ENCODE results near the gene LIF. TPM values are rescaled to one million over a fixed set of nuclear protein-coding genes. Genes with fewer than 3 reads are reported as not detected.
A peak's percentile ranks its signal among the peaks of the same experiment; 100 is the strongest.

LIF gene
- total RNA-seq, 2 donors from 2014 or later = 0.31 to 0.77 TPM

DNA sequence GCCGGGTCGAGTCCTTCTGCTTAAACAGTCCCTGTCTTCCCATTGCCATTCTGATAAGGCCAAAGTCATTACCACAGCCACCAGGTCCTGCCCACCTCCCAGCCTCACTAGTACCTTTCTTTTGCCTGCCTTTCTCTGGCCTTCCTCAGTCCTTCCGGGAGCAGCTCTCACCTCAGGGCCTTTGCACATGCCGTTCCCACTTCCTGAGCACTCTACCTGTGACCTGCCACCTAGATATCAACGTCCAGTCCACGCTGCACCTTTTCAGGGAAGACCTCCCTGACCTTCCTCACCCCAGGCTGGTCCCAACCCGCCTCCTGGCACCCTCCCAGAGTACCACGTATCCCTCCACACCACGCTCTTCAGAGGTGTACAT is 27.9 kb upstream of the LIF start:
- H3K27me3 Mint-ChIP-seq (ENCODE audit: insufficient read depth) = no peaks in the 10 kb centered on the region
- no peaks in the 10 kb centered on the region for H3K36me3 Mint-ChIP-seq (ENCODE audit: low read depth)
- H3K27me3 ChIP-seq (ENCODE audit: control insufficient read depth, insufficient read depth, low read length, poor library complexity, severe bottlenecking) = no peaks in the 10 kb centered on the region
- H3K9ac ChIP-seq (ENCODE audit: extremely low read depth, low read length, poor library complexity, severe bottlenecking) = no peak overlapping the region
- H3K4me3 Mint-ChIP-seq = no peak overlapping the region
- no peaks in the 10 kb centered on the region for H3K9me3 Mint-ChIP-seq
- H3K27ac ChIP-seq (ENCODE audit: low read depth, low read length) = no peak overlapping the region
- no peaks in the 10 kb centered on the region for H3K36me3 ChIP-seq (ENCODE audit: control insufficient read depth, insufficient read depth, low read length)
- H3K4me1 Mint-ChIP-seq = peaks cover 4% of the 10 kb centered on the region
- H3K27ac Mint-ChIP-seq = peak overlapping the region; percentile 13
- 92 to 93% methylated on average over 7 to 9 of the region's 9 CpGs for WGBS, 2 experiments (ENCODE audit: insufficient coverage in 1 of 2, insufficient read length in 1 of 2)
- no peak overlapping the region for H3K4me3 ChIP-seq (ENCODE audit: low read length)
- no peaks in the 10 kb centered on the region for H3K9me3 ChIP-seq (ENCODE audit: control insufficient read depth, low read length)
- TF ChIP-seq, protein P1, sequence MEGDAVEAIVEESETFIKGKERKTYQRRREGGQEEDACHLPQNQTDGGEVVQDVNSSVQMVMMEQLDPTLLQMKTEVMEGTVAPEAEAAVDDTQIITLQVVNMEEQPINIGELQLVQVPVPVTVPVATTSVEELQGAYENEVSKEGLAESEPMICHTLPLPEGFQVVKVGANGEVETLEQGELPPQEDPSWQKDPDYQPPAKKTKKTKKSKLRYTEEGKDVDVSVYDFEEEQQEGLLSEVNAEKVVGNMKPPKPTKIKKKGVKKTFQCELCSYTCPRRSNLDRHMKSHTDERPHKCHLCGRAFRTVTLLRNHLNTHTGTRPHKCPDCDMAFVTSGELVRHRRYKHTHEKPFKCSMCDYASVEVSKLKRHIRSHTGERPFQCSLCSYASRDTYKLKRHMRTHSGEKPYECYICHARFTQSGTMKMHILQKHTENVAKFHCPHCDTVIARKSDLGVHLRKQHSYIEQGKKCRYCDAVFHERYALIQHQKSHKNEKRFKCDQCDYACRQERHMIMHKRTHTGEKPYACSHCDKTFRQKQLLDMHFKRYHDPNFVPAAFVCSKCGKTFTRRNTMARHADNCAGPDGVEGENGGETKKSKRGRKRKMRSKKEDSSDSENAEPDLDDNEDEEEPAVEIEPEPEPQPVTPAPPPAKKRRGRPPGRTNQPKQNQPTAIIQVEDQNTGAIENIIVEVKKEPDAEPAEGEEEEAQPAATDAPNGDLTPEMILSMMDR (conservative IDR thresholded peaks at IDR 0.05) = no peak
- DNase-seq = no peak
- no peaks in the 10 kb centered on the region for H3K4me1 ChIP-seq (ENCODE audit: control insufficient read depth, insufficient read depth, low read length)

DNA sequence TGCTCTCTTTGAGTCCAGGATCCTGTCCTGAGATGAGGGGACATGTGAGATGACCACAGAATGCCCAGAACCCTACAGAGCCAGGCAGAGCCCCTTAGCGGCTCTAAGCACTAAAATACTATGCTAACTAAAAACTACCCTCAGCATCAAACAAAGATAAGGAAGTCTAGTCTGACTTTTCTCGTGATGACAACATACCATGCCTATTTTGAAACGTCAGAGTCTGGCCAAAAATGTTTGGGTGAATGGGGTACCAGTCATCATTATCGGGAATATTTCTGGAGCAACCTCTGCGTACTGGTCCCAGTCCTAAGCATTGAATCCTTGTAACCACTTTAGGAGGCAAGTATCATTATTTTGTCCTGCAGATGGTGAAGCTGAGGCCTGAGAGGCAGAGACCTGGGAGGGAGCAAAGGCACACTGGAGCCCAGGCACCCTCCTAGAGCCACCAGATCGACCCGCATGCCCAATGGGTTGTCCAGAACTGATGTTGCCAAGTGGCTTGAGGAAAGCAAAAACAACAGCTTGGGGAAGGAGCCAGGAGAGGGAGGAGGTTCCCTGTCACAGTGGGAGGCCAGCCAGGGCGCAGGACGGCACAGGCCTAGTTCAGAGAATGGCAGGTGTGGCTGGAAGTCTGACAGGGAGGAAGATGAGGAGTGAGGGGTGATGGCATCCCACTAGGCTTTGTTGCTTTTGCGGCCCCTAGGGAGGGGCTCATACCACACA is 27.3 kb upstream of the LIF start:
- H3K4me1 ChIP-seq (ENCODE audit: control insufficient read depth, insufficient read depth, low read length) = no peaks in the 10 kb centered on the region
- H3K4me3 ChIP-seq (ENCODE audit: low read length) = no peak overlapping the region
- peaks cover 4% of the 10 kb centered on the region for H3K4me1 Mint-ChIP-seq
- no peaks in the 10 kb centered on the region for H3K9me3 Mint-ChIP-seq
- no peaks in the 10 kb centered on the region for H3K27me3 ChIP-seq (ENCODE audit: control insufficient read depth, insufficient read depth, low read length, poor library complexity, severe bottlenecking)
- H3K27ac Mint-ChIP-seq = no peak overlapping the region
- DNase-seq = no peak
- 83 to 84% methylated on average over 8 to 10 of the region's 10 CpGs for WGBS, 2 experiments (ENCODE audit: insufficient coverage in 1 of 2, insufficient read length in 1 of 2)
- no peaks in the 10 kb centered on the region for H3K27me3 Mint-ChIP-seq (ENCODE audit: insufficient read depth)
- H3K4me3 Mint-ChIP-seq = no peak overlapping the region
- no peaks in the 10 kb centered on the region for H3K36me3 ChIP-seq (ENCODE audit: control insufficient read depth, insufficient read depth, low read length)
- TF ChIP-seq, protein P1 (conservative IDR thresholded peaks at IDR 0.05) = no peak
- no peak overlapping the region for H3K27ac ChIP-seq (ENCODE audit: low read depth, low read length)
- no peak overlapping the region for H3K9ac ChIP-seq (ENCODE audit: extremely low read depth, low read length, poor library complexity, severe bottlenecking)
- H3K9me3 ChIP-seq (ENCODE audit: control insufficient read depth, low read length) = no peaks in the 10 kb centered on the region
- no peaks in the 10 kb centered on the region for H3K36me3 Mint-ChIP-seq (ENCODE audit: low read depth)

DNA sequence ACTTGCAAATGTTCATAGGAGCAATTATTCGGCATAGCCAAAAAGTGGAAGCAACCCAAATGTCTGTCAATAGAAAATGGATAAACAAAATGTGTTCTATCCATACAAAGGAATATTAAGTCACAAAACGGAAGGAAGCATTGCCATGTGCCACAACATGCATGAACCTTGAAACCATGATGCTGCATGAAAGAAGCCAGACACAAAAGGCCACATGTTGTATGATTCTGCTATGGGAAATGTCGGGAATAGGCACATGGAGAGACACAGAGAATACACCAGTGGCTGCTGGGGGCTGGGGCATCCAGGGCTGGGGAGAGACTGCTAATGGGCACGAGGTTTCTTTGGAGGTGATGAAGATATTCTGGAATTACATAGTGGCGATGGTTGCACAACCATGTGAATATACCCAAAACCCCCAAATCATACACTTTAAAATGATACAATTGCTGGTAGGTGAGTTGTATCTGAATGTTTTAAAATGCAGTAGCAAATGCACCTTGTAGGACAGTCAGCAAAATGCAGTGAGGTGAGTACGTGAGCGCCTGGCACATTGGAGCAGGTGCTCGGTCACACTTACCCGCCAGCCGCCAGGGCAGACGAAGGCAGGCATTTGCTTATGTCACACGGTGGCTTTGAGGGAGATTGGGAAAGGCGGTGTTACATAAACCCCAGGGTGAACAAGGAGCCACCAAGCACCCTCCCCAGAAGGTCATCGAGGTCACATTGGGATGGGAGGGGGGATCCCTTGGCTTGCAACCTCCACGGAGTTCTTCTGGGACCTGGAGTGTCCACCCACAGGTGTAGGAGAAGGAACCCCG is 26.4 kb upstream of the LIF start:
- Mint-ChIP-seq H3K27ac (no peak overlapping the region), H3K9me3 (no peaks in the 10 kb centered on the region), H3K27me3 (ENCODE audit: insufficient read depth) (no peaks in the 10 kb centered on the region), H3K4me3 (no peak overlapping the region), H3K4me1 (peaks cover 2% of the 10 kb centered on the region), H3K36me3 (ENCODE audit: low read depth) (no peaks in the 10 kb centered on the region)
- H3K4me1 ChIP-seq (ENCODE audit: control insufficient read depth, insufficient read depth, low read length) = no peaks in the 10 kb centered on the region
- H3K27me3 ChIP-seq (ENCODE audit: control insufficient read depth, insufficient read depth, low read length, poor library complexity, severe bottlenecking) = no peaks in the 10 kb centered on the region
- H3K9me3 ChIP-seq (ENCODE audit: control insufficient read depth, low read length) = no peaks in the 10 kb centered on the region
- WGBS, 2 experiments (ENCODE audit: insufficient coverage in 1 of 2, insufficient read length in 1 of 2) = 90 to 95% methylated on average over 6 to 15 of the region's 16 CpGs
- no peak overlapping the region for H3K4me3 ChIP-seq (ENCODE audit: low read length)
- no peak overlapping the region for H3K9ac ChIP-seq (ENCODE audit: extremely low read depth, low read length, poor library complexity, severe bottlenecking)
- no peaks in the 10 kb centered on the region for H3K36me3 ChIP-seq (ENCODE audit: control insufficient read depth, insufficient read depth, low read length)
- no peak for DNase-seq
- TF ChIP-seq, protein P1 (conservative IDR thresholded peaks at IDR 0.05) = no peak
- no peak overlapping the region for H3K27ac ChIP-seq (ENCODE audit: low read depth, low read length)

Measured in endodermal cell (in vitro differentiated cells).